Left forelimb (tissue), 1 donor: ENCODE measurements around the gene EVPL.
A peak's percentile ranks its signal among the peaks of the same experiment; 100 is the strongest.

Experiments used
- DNase-seq: peaks from one replicate; pipeline ENCODE4 v3.0.0-alpha.2; 2018; ENCODE audit warnings: low spot score

EVPL gene

DNA sequence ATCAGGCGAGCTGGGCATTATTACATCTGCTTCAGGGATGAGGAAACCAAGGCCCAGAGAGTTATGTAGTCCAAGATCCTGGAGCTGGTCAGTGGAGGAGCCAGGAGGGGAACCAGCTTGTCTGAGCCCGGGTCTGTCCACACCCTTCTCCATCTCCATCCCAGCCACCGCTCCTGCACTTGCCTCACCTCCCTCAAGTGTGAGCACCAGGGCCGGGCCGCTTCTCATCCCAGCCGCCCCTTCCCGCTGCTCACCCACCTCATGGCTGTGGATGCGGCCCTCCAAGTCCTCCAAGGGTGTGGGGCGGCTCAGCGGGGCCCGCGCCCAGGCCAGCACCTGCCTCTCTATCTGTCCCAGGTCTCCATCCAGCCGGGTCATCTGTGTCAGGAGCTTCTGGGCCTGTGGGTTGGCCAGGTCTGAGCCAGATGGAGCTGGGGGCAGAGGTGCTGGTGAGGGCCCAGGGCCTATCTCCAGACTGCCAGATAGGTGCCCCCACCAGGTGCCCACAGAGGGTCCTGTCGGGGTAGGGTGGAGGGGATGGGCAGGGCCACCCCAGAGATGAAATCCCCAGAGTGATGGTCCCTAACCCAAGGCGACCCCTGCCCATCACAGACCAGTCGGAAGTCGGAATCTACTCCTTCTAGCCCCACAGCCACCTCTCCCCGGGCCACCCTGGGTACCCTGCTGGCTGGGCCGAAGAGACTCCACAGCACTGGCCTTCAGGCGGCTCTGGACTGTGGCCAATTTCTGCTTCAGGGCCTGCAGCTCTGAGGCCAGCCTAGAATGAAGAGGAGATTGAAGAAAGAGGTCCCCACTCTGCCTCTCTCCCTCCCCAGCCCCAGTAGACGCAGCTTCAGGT lies 9.4 kb downstream of the EVPL start:
- DNase-seq: no peak

DNA sequence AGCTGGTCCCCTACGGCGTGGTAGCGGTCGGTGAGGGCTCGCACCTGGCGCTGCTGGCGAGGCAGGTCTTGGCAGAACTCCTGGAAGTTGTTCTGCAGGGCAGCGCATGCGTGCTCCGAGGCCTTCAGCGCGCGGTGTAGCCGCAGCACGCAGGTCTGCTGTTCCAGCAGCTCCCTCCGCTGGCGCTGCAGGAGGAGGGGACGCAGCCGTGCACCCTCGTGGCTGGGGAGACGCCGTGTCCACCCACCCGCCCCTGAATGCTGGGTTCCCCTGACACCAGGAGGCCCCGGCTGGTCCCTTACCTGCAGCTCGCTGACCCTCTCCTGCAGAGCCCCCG lies 12.2 kb downstream of the EVPL start:
- no peak for DNase-seq

DNA sequence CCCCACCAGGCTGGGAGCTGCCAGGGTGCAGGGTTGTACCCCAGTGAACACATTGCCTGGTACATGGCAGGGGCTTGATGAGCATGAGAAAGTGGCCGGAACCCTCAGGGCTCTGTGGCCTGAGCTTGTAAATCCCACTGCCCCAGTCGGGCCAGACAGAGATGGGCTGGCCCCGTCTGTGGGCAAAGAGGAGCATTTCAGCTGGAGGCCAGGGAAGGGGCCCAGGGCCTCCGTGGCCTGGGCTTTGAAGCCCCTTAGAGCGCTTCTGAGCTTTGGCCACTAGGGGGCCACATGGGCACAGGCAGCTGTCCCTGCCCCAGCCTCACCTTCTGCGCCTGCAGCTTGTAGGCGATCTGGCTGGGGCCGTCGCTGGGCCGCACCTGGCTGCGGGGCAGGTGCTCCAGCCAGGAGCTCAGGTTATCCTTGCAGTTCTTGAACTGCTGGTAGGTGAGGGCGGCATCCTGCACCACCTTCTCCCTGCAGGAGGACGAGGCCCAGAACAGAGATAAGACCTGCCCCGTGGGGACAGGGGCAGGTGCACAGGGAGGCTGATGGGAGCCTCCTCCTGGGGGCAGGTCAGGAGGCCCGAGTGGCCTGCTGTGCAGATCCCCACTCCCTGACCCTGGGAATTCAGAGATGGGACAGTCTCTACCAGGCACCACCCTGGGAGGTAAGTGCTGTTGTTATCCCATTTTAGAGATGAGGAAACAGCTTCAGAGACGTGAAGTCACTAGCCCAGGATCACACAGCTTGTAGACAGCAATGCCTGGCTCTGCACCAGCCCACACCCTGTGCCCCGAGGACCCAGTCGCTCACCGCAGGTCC lies 12.8 kb downstream of the EVPL start:
- no peak for DNase-seq

DNA sequence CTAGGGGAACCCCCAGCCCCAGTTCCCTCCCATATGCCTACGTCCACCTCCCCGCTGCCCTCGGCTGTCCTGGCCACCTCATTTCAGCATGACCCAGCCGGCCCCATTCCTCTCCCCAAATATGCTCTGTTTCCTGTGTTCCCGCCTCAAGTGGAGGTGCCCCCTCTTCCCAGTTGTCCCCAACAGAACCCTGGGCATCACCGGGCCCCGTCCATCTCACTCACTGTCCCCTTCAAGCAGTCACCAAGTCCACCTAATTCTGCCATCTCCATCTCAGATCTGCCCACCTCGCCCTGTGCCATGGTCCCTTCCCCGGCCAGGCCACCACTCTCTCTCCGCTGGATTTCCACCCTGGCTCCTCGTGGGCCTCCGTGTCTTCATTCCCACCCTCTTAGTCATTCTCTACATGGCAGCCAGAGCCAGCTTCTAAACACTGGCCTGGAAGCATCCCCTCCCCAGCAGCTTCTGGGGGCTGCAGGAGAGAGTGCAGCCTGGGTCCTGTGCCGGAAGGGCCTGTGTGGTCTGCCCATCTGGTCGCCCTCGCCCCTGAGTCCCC lies 13.7 kb downstream of the EVPL start:
- DNase-seq: no peak

DNA sequence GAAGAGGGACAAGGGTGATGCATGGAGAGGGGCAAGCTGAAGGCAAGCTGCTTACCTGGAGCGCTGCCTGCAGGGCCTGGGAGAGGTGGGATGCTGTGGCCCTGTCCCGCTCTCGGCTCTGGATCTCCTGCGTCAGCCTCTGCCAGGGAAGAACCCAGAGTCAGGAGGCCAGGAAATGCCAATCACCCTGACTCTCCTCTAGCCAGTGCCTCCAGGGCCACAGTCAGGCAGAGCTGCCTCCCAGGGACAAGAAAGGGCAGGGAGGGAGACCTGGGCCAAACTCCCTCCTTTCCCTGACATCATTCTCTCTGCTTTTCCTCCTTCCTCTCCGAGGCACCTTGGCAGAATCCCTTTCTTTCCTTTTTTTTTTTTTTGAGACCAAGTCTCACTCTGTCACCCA lies 15.2 kb downstream of the EVPL start:
- no peak for DNase-seq

DNA sequence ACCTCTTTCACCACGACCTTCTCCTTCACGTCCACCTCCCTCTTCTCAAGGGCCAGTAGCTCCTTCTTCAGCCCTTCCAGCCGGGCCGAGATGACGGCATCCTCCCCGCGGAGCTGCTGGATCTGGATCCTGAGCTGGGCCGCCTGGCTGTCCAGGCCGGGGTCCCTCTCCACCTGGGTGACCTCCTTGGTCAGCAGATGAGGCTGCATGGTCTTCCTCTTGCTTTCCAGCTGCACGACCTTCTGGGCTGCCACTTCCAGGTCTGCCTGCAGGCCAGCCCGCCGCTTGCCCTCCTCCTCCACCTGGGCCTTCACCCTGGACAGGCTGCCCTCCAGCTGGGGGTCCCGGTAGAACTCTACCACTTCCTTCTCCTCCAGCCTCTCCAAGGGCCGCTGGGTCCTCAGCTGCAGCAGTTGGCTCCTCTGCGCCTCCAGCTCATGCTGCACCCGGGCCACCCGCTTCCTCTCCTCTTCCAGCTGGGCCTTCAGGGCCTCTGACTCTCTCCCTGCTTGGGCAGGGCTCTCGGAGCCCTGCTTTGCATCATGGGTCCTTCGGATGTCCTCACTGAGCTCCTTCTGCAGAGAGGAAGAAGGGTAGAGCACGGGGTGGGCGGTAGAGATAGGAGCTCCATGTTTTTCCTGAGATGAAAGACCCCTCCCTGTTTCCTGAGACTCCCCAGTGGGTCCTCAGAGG lies 17.0 kb downstream of the EVPL start:
- DNase-seq: no peak

DNA sequence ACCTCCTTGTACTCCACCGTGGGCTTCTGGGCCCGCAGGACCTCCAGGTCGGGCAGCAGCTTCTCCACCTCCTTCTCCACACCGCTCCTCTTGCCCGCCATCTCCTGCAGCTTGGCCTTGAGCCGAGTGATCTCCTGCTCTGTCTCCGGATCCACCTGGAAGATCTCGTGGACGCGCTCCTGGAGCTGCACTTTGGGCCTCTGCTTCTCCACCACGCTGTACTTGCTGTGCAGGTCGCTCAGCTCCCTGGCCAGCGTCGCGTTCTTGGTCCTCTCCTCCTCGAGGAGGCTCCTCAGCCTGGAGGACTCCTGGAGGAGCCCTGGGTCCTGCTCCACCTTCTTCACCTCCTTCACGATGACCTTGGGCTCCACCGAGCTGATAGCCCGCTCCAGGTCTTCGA lies 17.7 kb downstream of the EVPL start:
- no peak for DNase-seq

DNA sequence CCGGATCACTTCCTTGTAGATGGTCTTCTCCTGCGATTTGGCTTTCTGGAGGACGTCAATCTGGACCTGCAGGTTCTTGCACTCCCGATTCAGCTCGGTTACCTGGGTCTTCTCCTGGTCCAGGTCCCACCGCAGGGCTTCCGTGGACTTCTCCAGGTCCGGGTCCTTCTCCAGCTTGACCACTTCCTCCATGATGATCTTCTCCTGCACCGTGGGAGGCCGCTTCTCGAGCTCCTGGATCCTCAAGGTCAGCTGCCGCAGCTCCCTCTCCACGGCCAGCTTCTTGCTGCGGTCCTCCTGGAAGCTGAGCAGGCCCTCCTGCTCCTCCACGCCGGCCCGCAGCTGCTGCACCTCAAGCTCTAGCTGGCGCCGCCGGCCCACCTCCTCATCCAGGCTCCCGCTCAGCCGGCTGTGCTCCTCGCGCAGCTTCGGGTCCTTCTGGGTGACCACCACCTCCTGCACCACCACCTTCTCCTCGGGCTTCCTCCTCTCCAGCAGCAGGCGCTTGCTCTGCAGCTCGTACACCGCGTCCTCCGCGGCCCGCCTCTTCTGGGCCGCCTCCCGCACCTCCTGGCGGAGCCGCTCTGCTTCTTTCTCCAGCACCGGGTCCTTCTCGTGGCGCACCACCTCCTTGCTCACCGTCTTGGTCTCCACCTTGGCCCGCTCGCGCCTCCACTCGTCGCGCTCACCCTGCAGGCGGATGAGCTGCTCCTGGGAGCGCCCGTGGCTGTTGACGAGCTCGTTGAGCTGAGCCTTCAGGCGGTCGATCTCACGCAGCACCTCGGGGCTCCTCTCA lies 18.3 kb downstream of the EVPL start:
- no peak for DNase-seq

DNA sequence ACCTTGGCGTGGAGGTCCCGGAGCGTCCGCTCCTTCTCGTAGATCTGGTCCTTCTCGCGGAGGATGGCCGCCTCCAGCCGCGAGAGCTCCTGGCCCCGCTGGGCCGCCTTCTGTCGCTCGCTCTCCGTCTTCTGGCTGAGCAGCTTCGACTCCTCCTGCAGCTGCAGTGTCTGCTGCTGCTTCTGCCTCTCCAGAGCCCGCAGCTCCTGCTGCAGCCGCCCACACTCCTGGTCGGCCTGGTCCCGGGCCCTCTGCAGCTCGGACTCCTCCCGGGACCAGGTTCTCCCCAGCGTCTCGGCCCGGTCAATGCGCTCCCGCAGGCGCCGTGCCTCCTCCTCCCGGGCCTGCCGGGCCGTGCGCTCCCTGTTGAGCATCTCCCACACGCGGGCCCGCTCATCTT lies 18.9 kb downstream of the EVPL start:
- DNase-seq: no peak

DNA sequence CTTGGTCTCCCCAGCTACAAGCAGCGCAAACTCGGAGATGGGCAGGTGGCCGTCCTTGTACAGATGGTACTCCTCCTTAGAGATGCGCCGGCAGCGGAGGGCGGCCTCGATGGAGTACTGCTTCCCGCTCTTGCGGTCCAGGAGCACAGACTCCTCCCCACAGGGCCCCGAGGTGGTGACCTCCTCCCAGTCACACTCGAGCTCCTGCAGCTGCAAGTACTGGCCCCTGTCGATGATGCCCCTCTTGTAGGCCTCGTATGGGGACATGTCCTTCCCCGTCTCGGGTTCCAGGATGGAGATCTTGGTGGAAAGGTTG lies 19.3 kb downstream of the EVPL start:
- DNase-seq: no peak

DNA sequence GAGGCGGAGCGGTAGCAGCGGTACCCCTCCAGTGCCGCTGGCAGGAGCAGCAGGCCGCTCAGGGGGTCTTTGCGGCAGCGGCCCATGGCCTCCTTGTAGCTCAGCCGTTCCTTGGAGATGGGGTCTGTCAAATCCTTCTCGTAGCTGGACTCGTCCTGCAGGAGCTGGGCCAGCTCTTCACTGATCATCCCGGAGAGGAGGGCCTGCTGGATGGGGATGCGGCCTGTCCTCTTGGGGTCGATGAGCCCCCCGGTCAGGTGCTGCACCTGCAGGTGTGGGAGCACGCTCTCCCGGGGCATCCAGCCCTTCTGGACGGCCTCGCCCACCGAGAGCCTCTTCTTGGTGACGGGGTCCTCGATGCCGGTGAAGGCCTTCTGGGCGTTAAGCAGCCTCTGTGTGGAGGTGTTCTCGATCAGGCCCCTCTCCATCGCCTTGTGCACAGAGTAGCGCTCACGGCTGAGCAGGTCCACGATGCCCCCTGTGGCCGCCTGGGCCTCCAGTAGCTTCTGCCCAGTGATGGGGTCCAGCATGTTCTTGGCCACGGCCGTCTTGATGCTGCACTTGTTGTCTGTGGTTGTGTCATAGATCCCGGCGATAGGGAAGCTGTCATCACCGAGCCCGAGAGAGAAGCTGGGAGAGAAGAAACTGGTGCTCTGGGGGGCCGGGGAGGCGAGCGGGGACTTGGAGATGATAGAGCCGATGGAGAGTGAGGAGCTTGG lies 19.8 kb downstream of the EVPL start:
- DNase-seq: no peak

DNA sequence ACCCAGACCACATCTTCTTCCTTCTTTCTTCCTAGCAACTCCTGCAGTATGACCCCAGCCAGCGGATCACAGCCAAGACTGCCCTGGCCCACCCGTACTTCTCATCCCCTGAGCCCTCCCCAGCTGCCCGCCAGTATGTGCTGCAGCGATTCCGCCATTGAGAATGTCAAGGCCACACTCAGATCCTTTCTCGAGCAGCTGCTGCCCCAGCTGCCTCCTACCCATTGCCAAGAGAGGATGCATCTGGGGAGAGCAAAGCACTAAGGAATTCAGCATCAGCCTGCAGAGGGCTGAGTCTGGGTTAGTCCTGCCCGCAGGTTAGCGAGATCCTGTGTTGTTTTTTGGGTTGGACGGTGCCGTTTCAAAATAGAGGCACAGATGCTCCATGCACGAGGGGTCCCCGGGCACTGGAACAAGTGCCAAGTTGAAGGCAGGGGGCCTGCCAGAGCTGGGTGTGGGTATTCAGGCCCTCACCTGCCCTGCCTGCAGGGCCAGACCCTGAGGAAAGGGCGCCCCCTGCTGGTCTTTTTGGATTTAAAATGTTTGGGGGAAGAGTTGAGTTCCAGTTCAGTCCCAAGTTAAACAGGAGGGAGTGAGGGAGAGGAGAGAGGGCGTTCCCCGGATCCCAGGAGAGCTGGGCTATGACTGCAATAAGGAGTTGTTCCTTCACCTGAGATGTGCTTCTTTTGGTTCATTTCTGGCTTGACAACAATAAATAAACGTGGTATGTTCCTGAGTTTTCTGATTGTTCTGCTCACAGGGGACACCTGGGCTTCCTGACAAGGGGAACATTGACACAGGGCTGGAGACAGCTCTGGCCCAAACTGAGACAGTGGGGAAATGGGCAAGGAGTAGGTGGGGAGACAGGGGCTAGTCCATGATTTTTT lies 21.6 kb downstream of the EVPL start:
- DNase-seq: peak; percentile 83

DNA sequence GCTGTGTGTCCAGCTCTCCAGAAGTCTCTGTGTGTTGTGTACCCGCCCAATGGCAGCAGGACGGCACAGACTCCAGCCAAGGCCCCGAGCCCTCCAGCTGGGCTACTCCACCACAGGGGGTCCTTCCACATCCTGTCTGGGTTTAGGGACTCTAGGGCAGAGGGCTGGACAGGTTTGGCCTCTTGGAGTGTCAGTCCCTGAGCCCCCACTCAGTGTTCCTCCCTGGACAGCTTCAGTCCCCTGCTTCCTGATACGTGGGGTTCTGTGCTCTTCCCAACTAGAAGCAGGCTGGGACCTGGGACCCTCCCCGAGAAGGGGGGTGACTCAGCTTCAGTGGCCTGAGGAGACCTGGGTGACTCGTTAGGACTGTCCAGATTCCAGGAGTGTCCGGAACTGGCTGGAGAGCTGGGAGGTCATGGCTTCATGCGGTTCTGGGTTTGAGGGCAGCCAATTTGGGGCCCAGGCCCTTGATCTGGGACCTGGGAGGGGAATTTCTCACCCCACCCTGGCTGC lies 22.3 kb downstream of the EVPL start:
- DNase-seq: no peak

DNA sequence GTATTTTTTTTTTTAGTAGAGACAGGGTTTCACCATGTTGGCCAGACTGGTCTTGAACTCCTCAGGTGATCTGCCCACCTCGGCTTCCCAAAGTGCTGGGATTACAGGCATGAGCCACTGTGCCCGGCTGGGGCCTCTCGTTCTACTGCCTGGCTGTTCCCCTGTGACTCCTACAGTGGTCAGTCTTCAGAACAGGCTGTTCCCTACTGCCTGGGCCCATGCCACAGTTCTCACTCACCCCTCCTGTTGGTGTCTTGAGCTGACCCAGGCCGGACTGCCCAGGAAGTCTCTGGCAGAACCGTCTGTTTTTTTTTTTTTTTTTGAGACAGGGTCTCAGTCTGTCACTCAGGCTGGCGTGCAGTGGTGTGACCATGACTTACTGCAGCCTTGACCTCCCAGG lies 23.2 kb downstream of the EVPL start:
- DNase-seq: no peak

DNA sequence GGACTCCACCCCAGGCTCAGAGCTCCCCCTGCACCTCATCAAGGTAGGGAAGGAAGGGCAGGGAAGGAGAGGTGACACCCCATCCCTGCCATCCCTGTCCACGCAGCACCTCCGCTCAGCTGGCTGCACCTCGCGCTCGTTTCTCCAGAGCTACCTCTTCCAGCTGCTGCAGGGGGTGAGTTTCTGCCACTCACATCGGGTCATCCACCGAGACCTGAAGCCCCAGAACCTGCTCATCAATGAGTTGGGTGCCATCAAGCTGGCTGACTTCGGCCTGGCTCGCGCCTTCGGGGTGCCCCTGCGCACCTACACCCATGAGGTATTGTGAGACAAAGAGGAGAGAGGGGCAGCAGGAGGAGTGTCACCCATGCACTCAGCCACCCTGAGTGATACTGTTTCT lies 25.0 kb downstream of the EVPL start:
- no peak for DNase-seq

DNA sequence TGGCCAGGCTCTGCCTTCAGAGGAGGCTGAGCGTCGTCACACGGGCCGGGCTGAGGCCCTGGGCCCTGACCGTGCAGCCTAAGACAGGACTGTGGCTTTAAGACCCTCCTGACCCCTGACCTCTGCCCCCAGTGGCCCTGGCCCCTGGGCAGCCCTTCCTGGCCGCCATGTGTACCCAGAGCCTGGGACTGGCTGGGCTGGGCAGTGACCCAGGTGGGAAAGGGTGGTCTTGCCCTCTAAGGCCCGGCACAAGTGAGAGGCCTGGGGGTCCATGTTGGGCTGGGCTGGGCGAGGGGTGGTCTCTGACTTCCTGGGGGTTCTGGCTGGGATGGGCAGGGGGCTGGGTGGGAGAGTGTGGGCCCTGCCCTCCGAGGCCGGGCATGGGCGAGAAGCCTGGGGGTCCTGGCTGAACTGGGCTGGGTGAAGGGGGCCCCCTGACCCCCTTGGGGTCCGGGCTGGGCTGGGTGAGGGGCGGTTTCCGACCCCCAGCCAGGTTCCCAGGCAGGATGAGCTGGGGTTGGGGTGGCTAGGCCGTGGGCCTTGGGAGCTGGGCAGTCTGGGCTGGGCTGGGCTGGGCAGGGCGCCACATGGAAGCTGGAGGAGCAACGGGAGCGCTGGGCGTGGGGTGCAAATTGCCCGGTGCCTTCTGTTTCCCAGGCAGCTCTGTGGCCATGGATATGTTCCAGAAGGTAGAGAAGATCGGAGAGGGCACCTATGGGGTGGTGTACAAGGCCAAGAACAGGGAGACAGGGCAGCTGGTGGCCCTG lies 26.2 kb downstream of the EVPL start, which contains the start of gene CDK3:
Gene CDK3 (plus strand): TSS at position 101 of the 767 bp plus-strand sequence. CDS start 571 bp downstream, at position 672.
- no peak for DNase-seq

DNA sequence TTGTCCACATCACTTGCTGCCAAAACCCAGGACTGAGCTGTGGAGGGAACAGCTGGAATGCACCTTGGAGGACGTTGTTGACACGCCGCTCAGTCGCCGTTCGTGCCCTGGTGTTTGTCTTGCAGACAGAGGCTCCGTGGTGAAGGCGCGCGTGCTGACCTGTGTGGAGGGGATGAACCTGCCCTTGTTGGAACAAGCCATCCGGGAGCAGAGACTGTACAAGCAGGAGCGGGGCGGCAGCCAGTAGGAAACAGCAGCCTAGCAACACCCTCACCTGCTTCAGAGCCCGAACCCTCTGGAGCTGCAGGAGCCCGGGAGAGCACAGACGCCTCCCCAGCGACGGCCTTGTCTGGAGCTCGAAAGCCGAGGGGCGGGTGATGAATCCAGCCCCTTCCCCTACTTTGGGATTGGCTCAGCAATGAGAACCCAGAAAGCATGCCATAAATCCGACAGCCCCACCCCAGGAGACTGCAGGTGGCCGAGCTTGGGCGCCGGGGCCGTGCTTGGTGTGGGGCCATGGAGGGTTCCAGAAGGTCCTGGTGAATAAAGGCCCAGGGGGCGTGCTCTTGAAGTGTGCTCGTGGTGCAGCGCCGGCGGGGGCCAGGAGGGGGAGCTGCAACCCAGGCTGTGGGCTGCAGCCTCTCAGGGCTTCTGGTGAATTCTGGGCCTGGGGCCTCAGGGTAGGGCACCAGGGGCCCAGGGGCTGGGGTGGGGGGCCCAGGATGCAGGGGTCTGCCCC lies 26.9 kb downstream of the EVPL start:
- DNase-seq: peak; percentile 65

DNA sequence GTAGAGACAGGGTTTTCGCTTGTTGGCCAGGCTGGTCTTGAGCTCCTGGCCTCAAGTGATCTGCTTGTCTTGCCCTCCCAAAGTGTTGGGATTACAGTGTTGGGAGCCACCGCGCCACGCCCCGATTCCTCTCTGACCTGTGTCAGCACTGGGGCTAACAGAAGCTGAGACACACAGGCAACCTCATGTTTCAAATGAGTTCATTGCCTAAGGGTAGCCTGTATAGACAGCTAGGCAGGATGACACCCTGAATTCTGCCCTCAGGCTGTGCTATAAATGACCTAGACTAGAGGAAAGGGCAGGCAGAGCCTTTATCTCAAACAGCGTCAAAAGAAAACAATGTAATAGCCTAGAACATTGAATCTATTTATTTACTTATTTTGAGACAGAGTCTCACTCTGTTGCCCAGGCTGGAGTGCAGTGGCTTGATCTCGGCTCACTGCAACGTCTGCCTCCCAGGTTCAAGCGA lies 28.7 kb downstream of the EVPL start:
- DNase-seq: no peak
